Esophagus muscularis mucosa (tissue), 3 donors: ENCODE data around the gene SIK3.

Experiments
- EP300 ChIP-seq: sonication (generic); formaldehyde crosslinking; IDR thresholded peaks from one replicate; pipeline ENCODE4 v1.6.1; 2017; ENCODE audit warnings: antibody characterized with exemption
- POLR2A ChIP-seq: fragments of 450-650 bp; IDR thresholded peaks from one replicate; pipeline ENCODE4 v1.6.1; 2017; ENCODE audit warnings: antibody characterized with exemption, moderate library complexity, mild to moderate bottlenecking, low read depth
- POLR2AphosphoS5 ChIP-seq, 2 donors: sonication (generic); formaldehyde crosslinking; IDR thresholded peaks; one replicate each; pipeline ENCODE4 v1.6.1; 2017; ENCODE audit warnings: antibody characterized with exemption in 2 of 2

- TF ChIP-seq POLR2A (no peak), EP300 (no peak), POLR2AphosphoS5 (IDR thresholded peaks at IDR 0.05) (no peak)
These were observed 255.3 kb downstream of the SIK3 start for GRCh38 chr11:116842909-116843308.
